Measurements from ENCODE around the gene DNAH2.

DNA sequence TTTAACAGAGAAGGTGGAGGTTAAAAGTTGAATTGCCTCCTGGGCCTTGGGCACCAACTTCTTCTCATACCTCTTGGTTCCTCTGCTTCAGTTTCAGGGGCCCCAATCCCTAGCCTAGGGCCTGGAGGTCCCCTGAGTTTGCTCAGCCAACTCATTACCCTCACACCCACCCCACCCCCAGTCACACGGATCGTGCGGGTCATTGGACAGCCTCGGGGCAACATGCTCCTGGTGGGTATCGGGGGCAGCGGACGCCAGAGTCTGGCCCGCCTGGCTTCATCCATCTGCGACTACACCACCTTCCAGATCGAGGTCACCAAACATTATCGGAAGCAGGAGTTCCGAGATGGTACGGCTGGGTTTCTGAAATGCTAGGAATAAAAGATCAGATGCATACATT lies 80.4 kb downstream of the DNAH2 start:
- TF ChIP-seq, protein P1, sequence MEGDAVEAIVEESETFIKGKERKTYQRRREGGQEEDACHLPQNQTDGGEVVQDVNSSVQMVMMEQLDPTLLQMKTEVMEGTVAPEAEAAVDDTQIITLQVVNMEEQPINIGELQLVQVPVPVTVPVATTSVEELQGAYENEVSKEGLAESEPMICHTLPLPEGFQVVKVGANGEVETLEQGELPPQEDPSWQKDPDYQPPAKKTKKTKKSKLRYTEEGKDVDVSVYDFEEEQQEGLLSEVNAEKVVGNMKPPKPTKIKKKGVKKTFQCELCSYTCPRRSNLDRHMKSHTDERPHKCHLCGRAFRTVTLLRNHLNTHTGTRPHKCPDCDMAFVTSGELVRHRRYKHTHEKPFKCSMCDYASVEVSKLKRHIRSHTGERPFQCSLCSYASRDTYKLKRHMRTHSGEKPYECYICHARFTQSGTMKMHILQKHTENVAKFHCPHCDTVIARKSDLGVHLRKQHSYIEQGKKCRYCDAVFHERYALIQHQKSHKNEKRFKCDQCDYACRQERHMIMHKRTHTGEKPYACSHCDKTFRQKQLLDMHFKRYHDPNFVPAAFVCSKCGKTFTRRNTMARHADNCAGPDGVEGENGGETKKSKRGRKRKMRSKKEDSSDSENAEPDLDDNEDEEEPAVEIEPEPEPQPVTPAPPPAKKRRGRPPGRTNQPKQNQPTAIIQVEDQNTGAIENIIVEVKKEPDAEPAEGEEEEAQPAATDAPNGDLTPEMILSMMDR (IDR thresholded peaks at IDR 0.05) = no peak
- TF ChIP-seq POLR2A (IDR thresholded peaks at IDR 0.05) = no peak
